GM12878 (cell line): Measurements from ENCODE around the gene GOLGA7B. TPM values are rescaled to one million over a fixed set of nuclear protein-coding genes. Genes with fewer than 3 reads are reported as not detected.

Source experiments
- ATAC-seq: fragments of 200-7000 bp; cut with Tn5 transposase; 3 replicates; pipeline ENCODE4 v1.9.1; 2020; ENCODE audit warnings: mild to moderate bottlenecking, moderate library complexity
- BruUV-seq: library from RNA; stranded (reverse); fragments of 400-500 nt; replicated peaks from 2 replicates; lab custom pipeline; 2021; lab: Mats Ljungman, UMichigan
- CTCF ChIA-PET: fragments of 300-600 bp; sonication (Branson Sonifier 250); formaldehyde crosslinking; extraction: SDS; loops from one replicate; lab custom pipeline; 2021; ENCODE audit warnings: inconsistent platforms; lab: Yijun Ruan, JAX
- POLR2A ChIA-PET: fragments of 350-600 bp; formaldehyde crosslinking; extraction: SDS; loops from one replicate; lab custom pipeline; 2021; ENCODE audit warnings: inconsistent platforms; lab: Charles Lee
- RAD21 ChIA-PET: fragments of 300-600 bp; sonication (Branson Sonifier 250); formaldehyde crosslinking; loops from one replicate; lab custom pipeline; 2023; ENCODE audit warnings: antibody characterized with exemption; ENCODE audit not compliant: unreplicated experiment; lab: Charles Lee
- SMC1A ChIA-PET: fragments of 300-600 bp; sonication (Branson Sonifier 250); formaldehyde crosslinking; loops from one replicate; lab custom pipeline; 2023; ENCODE audit not compliant: unreplicated experiment, uncharacterized antibody; lab: Charles Lee
- DNase-seq: peaks from one replicate; pipeline ENCODE4 v3.0.0-alpha.2; 2011; ENCODE audit warnings: low read depth, low spot score
- FAIRE-seq: peaks from 3 replicates; lab custom pipeline; 2011; peaks lifted over from hg19 to GRCh38; lab: Jason Lieb, UNC
- H2AFZ ChIP-seq: 2 replicates; pipeline ENCODE4 v1.6.0; 2011; ENCODE audit warnings: low read depth, low read length, control low read depth; ENCODE audit not compliant: control insufficient read depth
- H3K27ac ChIP-seq: 2 replicates; pipeline ENCODE4 v1.5.1; 2011; ENCODE audit warnings: control low read depth; ENCODE audit not compliant: control insufficient read depth, insufficient read depth
- H3K27me3 ChIP-seq, 2 experiments: replicated peaks in 1 of 2; 2 replicates each; pipeline versions ENCODE4 v1.6.0 to v1.6.1; 2011; ENCODE audit warnings: low read length in 1 of 2; ENCODE audit not compliant: control insufficient read depth in 2 of 2, insufficient read depth in 2 of 2
- H3K36me3 ChIP-seq, 2 experiments: 2 replicates each; pipeline ENCODE4 v1.5.1; 2011; ENCODE audit warnings: low read length in 1 of 2; ENCODE audit not compliant: control insufficient read depth in 2 of 2, insufficient read depth in 2 of 2
- H3K4me1 ChIP-seq: 2 replicates; pipeline ENCODE4 v1.6.1; 2011; ENCODE audit warnings: mild to moderate bottlenecking, low read length, moderate library complexity, mixed read lengths; ENCODE audit not compliant: control insufficient read depth, insufficient read depth
- H3K4me2 ChIP-seq: 2 replicates; pipeline ENCODE4 v1.6.0; 2011; ENCODE audit warnings: control low read depth; ENCODE audit not compliant: control insufficient read depth, insufficient read depth
- H3K4me3 ChIP-seq: fragments of 200-600 bp; sonication (generic); 2 replicates; pipeline ENCODE4 v1.5.1; 2016
- H3K79me2 ChIP-seq: 2 replicates; pipeline ENCODE4 v1.6.0; 2011; ENCODE audit warnings: low read length; ENCODE audit not compliant: control insufficient read depth, insufficient read depth
- H3K9ac ChIP-seq: 2 replicates; pipeline ENCODE4 v1.8.0; 2011; ENCODE audit warnings: low read length, control low read depth, mixed read lengths; ENCODE audit not compliant: control insufficient read depth, insufficient read depth
- H3K9me3 ChIP-seq: replicated peaks from 3 replicates; pipeline ENCODE4 v1.5.1; 2011; ENCODE audit warnings: mild to moderate bottlenecking, low read length; ENCODE audit not compliant: control insufficient read depth, insufficient read depth
- H4K20me1 ChIP-seq: 2 replicates; pipeline ENCODE4 v1.6.0; 2011; ENCODE audit not compliant: control insufficient read depth, insufficient read depth
- POLR2AphosphoS2 ChIP-seq: IDR thresholded peaks from 2 replicates; pipeline ENCODE4 v1.6.1; 2011; ENCODE audit warnings: low read depth, mild to moderate bottlenecking, low read length, improper control_type of control experiment, moderate library complexity
- TBL1XR1 ChIP-seq: IDR thresholded peaks from 2 replicates; pipeline ENCODE4 v1.6.1; 2012; ENCODE audit warnings: low read depth, low read length, improper control_type of control experiment
- ZBTB33 ChIP-seq: fragments of 450-650 bp; IDR thresholded peaks from 2 replicates; pipeline ENCODE4 v1.6.1; 2017; ENCODE audit warnings: mild to moderate bottlenecking
- WGBS: methylation state at CpG from one replicate; pipeline ENCODE4 v1.1.6; 2016; ENCODE audit warnings: low lambda C conversion rate; ENCODE audit not compliant: insufficient replicate concordance, insufficient coverage; ENCODE audit errors: missing lambda C conversion rate; 5-methylcytosine and 5-hydroxymethylcytosine counted together
- in situ Hi-C: fragments of 300-500 bp; cut with MboI; formaldehyde crosslinking; loops from 9 replicates; pipeline ENCODE4 v1.14.3; 2018; ENCODE audit warnings: mixed read lengths
- intact Hi-C: fragments of 100-400 bp; cut with micrococcal nuclease; formaldehyde crosslinking; loops from one replicate; pipeline ENCODE4 v1.14.2; 2022; ENCODE audit not compliant: unreplicated experiment
- polyA plus RNA-seq, 11 experiments: library from polyadenylated mRNA; depleted of rRNA in 4 of 11; unstranded in 6 of 11; stranded (reverse) in 5 of 11; fragments of >200 nt; fragmentation: Nextera tagmentation in 4 of 11; fragmentation: Illumina TruSeq in 1 of 11; extraction: Ambion mirVana in 4 of 11; extraction: Trizol in 1 of 11; gene quantifications; 1 replicate in 1 of 11; 2 replicates in 10 of 11; pipeline versions ENCODE4 v1.2.1 to v1.2.3, GENCODE V29; 2011 to 2016; ENCODE audit warnings: inconsistent platforms in 2 of 11, missing spikeins in 2 of 11, low read depth in 1 of 11
- total RNA-seq, 4 experiments: library from RNA; depleted of rRNA in 3 of 4; stranded (reverse); fragments of >200 nt in 3 of 4; fragmentation: Illumina TruSeq in 1 of 4; extraction: Trizol in 1 of 4; gene quantifications; 2 replicates each; pipeline versions ENCODE4 v1.2.1 to v1.2.3, GENCODE V29; 2013 to 2021
- TF ChIP-seq, protein P1 (sequence below): fragments of 450-650 bp; IDR thresholded peaks from 2 replicates; pipeline ENCODE4 v1.6.1; 2016; ENCODE audit warnings: mild to moderate bottlenecking

Gene GOLGA7B
- total and polyA plus RNA-seq, 10 of the 15 experiments (the other 5 are each of a cell fraction or from before 2014, with no cell fraction given) = 0.01 to 0.02 (median 0.01) TPM; not detected in 7

GRCh38 chr10:97873569-97873968 is 23.9 kb downstream of the GOLGA7B start:
- Histone ChIP-seq H3K36me3 (no peaks in the 10 kb centered on the region), H3K4me1 (peaks cover 3% of the 10 kb centered on the region; the same call in 1 of the 2 replicates), H3K4me2 (no peak overlapping the region), H2AFZ (no peak overlapping the region), H3K27me3 (no peaks in the 10 kb centered on the region; a peak in 2 of 4 replicates), H4K20me1 (no peaks in the 10 kb centered on the region), H3K9ac (no peak overlapping the region), H3K9me3 (no peaks in the 10 kb centered on the region), H3K79me2 (no peaks in the 10 kb centered on the region), H3K4me3 (no peak overlapping the region), H3K27ac (no peak overlapping the region)
- ChIA-PET CTCF (interaction anchor here (2.4 kb wide), 1 partner anchor 165 kb away, joined by 9 read pairs; no protein-coding TSS in a partner anchor), POLR2A (no interaction called here), SMC1A (interaction anchor here (0.6 kb wide), 1 partner anchor 182 kb away, joined by 3 read pairs; no protein-coding TSS in a partner anchor), RAD21 (interaction anchor here (1.1 kb wide), 1 partner anchor 83 kb away, joined by 3 read pairs; no protein-coding TSS in a partner anchor)
- ATAC-seq (no peak), DNase-seq (no peak), FAIRE-seq (no peak)
- BruUV-seq = no TSS peak
- in situ Hi-C loops (no loop called here), intact Hi-C loops (no loop called here)
- WGBS = 41% methylated on average over 6 of the region's 6 CpGs
- TF ChIP-seq, protein P1, sequence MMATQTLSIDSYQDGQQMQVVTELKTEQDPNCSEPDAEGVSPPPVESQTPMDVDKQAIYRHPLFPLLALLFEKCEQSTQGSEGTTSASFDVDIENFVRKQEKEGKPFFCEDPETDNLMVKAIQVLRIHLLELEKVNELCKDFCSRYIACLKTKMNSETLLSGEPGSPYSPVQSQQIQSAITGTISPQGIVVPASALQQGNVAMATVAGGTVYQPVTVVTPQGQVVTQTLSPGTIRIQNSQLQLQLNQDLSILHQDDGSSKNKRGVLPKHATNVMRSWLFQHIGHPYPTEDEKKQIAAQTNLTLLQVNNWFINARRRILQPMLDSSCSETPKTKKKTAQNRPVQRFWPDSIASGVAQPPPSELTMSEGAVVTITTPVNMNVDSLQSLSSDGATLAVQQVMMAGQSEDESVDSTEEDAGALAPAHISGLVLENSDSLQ = no peak
- TF ChIP-seq ZBTB33 (no peak), POLR2AphosphoS2 (no peak), TBL1XR1 (no peak)
